ENCODE measurements around the gene CTCF. TPM values are rescaled to one million over a fixed set of nuclear protein-coding genes. Genes with fewer than 3 reads are reported as not detected.

Gene CTCF
- total and polyA plus RNA-seq, 10 of the 15 experiments (the other 5 are each of a cell fraction or from before 2014, with no cell fraction given) = 9.1 to 55.0 (median 41.8) TPM

DNA sequence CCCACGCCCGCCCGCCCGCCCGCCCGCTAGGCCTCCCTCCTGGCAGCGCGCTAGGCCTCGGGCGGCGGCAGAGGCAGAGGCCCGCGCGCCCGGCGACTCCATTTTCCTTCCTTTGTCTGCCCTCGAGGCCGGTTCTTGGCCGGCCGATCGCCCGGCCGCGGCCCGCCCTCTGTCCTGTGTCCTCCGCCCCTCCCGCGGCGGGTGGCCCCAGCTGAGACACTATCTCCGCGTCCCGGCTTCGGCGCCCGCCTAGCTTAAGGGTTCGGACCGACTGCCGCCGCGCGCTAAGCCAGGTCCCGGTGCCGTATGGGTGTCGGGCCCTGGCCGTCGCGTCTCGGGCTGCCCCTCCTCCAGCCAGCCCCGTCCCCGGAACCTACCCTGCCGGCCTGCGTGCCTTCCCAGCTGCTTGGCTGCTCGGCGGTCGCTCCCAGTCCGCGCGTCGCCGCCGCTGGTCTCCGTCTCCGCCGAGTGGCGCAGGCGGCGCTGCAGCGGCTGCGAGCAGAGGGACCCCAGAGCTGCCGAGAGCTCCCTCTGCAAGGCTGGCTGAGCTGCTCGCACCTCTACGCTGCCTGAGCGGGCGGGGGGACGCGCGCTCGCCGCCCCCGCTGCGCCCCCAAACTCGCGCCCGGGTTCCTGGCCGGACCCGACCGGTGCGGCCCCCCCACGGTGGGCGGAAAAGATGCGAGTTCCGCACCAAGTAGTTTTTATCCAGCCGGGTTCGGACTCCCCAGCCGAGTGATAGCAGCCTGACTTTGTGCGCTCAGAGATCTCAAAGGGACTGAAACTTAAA lies 787 bp downstream of the CTCF start (continued):
- TF ChIP-seq PKNOX1 (IDR thresholded peaks at IDR 0.05) (no peak), NRF1 (conservative IDR thresholded peaks at IDR 0.05; ENCODE audit: low read depth, low read length) (no peak), ETV6 (conservative IDR thresholded peaks at IDR 0.05 in 1 of 2, IDR thresholded peaks at IDR 0.05 in 1 of 2; ENCODE audit: borderline replicate concordance in 1 of 2, low read depth in 1 of 2) (0 out of 4 replicates have a peak, but pooled peaks of 1 of the 2 experiments have one; percentile 15), BRCA1 (IDR thresholded peaks at IDR 0.05; ENCODE audit: low read depth, low read length) (no peak), ZNF217 (IDR thresholded peaks at IDR 0.05) (no peak), STAT3 (IDR thresholded peaks at IDR 0.05; ENCODE audit: low read depth, low read length) (no peak), POU2F2 (IDR thresholded peaks at IDR 0.05; ENCODE audit: borderline replicate concordance, low read depth, low read length) (no peak), RELB (IDR thresholded peaks at IDR 0.05; ENCODE audit: low read depth) (no peak), SIN3A (IDR thresholded peaks at IDR 0.05; ENCODE audit: low read depth, low read length) (peak; percentile 72), CHD2 (IDR thresholded peaks at IDR 0.05; ENCODE audit: borderline replicate concordance, low read depth, low read length) (0 out of 2 replicates have a peak, but pooled peaks have one; percentile 20), RBBP5 (conservative IDR thresholded peaks at IDR 0.05) (no peak), SMARCA5 (IDR thresholded peaks at IDR 0.05) (peak; percentile 90; the same call in 1 of the 2 replicates)
- TF ChIP-seq, protein P1, sequence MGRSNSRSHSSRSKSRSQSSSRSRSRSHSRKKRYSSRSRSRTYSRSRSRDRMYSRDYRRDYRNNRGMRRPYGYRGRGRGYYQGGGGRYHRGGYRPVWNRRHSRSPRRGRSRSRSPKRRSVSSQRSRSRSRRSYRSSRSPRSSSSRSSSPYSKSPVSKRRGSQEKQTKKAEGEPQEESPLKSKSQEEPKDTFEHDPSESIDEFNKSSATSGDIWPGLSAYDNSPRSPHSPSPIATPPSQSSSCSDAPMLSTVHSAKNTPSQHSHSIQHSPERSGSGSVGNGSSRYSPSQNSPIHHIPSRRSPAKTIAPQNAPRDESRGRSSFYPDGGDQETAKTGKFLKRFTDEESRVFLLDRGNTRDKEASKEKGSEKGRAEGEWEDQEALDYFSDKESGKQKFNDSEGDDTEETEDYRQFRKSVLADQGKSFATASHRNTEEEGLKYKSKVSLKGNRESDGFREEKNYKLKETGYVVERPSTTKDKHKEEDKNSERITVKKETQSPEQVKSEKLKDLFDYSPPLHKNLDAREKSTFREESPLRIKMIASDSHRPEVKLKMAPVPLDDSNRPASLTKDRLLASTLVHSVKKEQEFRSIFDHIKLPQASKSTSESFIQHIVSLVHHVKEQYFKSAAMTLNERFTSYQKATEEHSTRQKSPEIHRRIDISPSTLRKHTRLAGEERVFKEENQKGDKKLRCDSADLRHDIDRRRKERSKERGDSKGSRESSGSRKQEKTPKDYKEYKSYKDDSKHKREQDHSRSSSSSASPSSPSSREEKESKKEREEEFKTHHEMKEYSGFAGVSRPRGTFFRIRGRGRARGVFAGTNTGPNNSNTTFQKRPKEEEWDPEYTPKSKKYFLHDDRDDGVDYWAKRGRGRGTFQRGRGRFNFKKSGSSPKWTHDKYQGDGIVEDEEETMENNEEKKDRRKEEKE (IDR thresholded peaks at IDR 0.05) = no peak
- TF ChIP-seq, protein P2, sequence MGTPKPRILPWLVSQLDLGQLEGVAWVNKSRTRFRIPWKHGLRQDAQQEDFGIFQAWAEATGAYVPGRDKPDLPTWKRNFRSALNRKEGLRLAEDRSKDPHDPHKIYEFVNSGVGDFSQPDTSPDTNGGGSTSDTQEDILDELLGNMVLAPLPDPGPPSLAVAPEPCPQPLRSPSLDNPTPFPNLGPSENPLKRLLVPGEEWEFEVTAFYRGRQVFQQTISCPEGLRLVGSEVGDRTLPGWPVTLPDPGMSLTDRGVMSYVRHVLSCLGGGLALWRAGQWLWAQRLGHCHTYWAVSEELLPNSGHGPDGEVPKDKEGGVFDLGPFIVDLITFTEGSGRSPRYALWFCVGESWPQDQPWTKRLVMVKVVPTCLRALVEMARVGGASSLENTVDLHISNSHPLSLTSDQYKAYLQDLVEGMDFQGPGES (IDR thresholded peaks at IDR 0.05) = no peak
